ELF-1 (cell line): ENCODE results near the gene KIF1B.
A peak's percentile ranks its signal among the peaks of the same experiment; 100 is the strongest.

Experiments
- DNase-seq: peaks from one replicate; pipeline ENCODE4 v3.0.0-alpha.2; 2016; ENCODE audit warnings: low read depth, low spot score

Gene KIF1B

DNA sequence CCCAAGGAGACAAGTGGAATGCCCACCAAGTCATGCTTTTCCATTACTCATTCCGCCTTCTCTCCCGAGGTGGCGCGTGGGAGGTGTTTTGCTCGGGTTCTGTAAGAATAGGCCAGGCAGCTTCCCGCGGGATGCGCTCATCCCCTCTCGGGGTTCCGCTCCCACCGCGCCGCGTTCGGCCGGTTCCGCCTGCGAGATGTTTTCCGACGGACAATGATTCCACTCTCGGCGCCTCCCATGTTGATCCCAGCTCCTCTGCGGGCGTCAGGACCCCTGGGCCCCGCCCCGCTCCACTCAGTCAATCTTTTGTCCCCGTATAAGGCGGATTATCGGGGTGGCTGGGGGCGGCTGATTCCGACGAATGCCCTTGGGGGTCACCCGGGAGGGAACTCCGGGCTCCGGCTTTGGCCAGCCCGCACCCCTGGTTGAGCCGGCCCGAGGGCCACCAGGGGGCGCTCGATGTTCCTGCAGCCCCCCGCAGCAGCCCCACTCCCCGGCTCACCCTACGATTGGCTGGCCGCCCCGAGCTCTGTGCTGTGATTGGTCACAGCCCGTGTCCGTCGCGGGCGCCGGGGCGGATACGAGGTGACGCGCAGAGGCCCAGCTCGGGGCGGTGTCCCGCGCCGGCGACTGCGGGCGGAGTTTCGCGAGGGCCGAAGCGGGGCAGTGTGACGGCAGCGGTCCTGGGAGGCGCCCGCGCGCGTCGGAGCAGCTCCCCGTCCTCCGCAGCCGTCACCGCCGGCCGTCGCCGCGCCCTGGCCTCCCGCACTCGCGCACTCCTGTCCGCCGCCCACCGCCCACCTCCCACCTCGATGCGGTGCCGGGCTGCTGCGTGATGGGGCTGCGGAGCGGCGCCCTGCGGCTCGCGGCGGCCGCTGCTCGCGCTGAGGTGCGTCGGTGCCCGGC is at the start of gene KIF1B:
Gene KIF1B, plus strand, starts transcription at position 666 of the 906 bp plus-strand sequence. CDS start 21,759 bp downstream, outside the sequence.
- DNase-seq = peak; percentile 99

DNA sequence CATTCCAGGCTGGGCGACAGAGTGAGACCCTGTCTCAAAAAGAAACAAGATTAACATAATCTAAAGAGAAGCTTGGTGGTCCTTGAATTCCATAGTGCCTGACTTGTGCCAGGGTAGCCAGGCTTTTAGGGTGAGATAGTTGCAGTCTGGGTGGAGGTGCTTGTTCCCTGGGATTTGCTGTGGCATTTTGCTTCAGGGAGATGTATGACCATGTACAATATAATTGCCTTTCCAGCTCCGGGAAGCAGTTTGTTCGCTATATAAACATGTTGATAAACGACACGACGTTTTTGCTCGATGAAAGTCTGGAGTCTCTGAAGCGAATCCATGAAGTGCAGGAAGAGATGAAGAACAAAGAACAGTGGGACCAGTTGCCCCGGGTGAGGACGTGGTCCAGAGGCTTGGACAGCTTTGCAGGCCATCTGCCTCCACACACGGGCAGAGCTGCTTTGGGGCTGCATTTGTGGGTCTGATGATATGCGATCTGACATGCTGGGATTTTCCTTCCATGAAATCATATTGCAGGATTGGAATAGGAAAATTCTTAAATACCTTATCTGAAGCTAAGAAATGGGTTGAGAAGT is 49.4 kb upstream of the KIF1B start:
- DNase-seq = no peak

DNA sequence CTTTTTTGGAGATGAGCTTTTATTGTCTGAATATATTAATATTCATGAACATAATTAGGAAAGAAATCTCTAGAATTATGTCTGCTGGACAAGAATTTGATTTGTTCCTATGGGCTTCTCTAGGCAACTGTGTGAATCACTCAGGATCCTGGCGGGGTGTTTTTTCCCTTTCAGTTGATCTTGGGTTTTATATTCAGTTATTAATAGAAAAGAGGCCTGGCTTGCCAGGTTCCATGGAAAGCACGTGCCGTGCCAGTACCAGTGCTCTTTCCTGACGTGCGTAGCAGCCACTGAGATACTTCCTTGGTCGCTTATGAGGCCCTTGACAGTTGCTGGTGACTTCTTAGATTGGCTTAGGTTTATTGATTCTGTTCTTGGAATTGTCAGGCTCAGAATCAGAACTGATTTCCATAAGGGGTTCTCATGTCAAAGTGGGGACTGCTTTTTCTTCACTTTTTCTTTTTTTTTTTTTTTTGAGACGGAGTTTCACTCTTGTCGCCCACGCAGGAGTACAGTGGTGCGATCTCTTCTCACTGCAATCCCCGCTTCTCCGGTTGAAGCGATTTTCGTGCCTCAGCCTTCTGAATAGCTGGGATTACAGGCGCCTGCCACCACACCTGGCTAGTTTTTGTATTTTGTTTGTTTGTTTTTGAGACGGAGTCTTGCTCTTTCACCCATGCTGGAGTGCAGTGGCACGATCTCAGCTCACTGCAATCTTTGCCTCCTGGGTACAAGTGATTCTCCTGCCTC is 48.7 kb upstream of the KIF1B start:
- no peak for DNase-seq

GRCh38 chr1:10168912-10169514 is 41.4 kb upstream of the KIF1B start:
- no peak for DNase-seq

GRCh38 chr1:10170239-10170574 is 40.2 kb upstream of the KIF1B start:
- no peak for DNase-seq

DNA sequence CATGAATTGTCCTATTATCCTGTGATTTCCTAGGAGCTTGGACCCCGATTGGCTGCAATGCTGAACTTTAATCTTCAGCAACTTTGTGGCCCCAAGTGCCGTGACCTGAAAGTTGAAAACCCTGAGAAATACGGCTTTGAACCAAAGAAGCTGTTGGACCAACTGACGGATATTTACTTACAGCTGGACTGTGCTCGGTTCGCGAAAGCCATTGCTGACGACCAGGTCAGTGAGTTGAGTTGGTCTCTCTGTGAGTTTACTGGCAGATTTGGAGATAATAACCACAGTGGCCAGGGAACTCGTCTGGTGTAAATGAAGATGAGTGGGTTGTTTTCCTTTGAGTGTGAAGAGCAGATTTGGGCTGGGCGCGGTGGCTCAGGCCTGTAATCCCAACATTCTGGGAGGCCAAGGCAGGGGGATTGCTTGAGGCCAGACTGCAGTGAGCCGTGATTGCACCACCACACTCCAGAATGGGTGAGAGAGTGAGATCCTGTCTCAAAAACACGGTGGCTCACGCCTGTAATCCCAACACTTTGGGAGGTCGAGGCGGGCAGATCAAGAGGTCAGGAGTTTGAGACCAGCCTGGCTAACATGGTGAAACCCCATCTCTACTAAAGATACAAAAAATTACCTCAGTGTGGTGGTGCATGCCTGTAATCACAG is 39.1 kb upstream of the KIF1B start:
- no peak for DNase-seq

DNA sequence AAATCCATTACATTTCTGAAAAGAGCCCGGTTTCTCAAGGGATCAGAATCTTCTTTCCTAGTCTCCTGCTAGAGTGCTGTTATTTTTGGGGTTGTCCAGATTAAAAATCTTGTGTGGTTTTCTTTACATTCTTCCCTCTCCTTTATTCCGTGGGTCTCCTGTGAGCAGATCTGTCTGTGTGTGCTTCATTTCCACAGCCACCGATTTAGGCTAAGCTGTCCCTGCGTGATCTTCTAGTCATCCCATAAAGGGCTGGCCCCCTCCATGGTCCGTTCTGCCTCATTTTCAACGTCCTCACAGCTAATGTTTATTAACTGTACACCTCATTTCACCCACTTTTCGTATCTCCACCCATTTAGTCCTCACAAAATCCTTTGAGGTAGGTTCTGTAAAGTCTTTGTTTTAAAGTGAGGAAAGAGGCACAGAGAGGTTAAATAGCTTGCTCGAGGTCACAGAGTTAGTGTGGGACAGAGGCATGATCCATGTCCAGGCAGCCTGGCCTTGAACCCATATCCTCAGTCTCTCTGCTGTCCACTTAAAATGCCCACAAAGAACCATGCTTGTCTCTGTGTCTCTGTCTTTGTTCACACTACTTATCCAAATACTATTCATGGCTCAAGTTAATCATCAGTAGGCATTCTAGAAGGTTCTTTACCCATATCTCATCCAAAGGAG is 38.2 kb upstream of the KIF1B start:
- DNase-seq = no peak

GRCh38 chr1:10173582-10173981 is 36.8 kb upstream of the KIF1B start:
- no peak for DNase-seq

DNA sequence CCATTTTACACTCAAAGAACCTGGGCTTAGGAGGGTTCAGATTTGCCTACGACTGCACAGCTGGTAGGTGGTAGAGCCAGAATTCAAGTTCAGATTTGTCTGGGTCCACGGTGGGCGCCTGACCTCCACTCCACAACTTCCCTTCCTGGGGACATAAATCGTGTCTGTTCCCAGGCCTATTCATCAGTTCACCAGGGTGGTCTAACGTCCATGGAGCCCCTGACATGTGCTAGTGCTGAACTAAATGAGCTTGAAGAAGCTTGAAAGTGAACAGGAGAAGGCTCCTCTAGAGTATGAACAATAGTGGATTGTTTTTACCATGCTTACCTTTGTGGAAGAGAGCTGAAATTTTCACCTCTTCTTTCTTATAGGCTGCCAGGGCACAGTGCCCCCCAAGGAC is 32.5 kb upstream of the KIF1B start:
- no peak for DNase-seq

- DNase-seq = peak; percentile 65
Observed at GRCh38 chr1:10178597-10179405, 31.6 kb upstream of the KIF1B start.

GRCh38 chr1:10179406-10180091 is 30.8 kb upstream of the KIF1B start:
- DNase-seq = no peak

DNA sequence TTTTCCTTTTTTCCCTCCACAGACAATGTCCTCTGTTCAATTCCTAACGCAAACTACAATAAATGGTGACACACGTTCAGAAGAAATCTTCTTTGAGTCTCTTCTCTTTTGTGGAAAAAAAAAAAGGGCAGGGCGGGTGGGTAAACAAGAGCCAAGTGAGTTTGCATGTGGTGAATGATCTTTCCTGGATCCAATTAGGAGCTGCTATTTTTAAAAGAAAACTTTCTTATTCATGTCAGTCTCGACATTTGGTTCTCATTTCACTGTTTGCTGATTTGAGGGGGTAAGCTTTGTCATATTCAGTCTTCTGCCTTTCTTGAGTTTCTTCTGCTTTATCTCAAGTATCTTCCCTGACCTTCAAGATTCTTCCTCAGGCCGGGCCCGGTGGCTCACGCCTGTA is 29.2 kb upstream of the KIF1B start:
- no peak for DNase-seq

DNA sequence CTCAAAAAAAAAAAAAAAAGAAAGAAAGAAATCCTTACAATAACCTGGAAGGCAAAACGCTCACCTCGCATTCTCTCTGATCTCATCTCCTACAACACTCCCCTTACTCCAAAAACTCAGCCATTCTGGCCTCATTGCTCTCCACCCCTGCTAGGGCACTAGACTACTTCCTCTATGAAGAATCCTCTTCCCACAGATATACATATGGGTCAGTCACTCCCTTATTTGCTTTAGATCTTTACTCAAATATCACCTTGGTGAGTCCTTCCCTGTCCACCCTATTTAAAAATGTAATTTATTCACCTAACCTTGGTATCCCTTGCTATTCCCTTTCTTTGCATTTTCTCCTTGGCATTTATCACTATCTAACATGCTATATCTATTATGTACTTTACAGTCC is 24.6 kb upstream of the KIF1B start:
- DNase-seq = no peak

- DNase-seq = no peak
Observed at GRCh38 chr1:10186331-10187025, 23.9 kb upstream of the KIF1B start.

DNA sequence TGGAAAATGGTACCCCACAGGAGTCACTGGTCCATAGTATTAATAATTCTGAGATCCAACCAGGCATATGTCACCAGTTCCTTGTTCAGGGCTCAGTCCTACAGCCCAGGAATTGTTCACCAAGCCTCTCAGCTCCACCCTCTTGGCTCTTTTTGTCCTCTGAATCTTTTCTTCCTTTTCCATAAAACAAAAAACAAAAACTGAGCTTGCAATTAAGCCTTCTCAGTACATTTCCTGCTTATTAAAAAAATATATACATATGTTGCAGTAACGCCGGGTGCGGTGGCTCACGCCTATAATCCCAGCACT is 23.4 kb upstream of the KIF1B start:
- no peak for DNase-seq

GRCh38 chr1:10188133-10188650 is 22.2 kb upstream of the KIF1B start:
- DNase-seq = no peak

GRCh38 chr1:10189659-10190058 is 20.7 kb upstream of the KIF1B start:
- DNase-seq = no peak

DNA sequence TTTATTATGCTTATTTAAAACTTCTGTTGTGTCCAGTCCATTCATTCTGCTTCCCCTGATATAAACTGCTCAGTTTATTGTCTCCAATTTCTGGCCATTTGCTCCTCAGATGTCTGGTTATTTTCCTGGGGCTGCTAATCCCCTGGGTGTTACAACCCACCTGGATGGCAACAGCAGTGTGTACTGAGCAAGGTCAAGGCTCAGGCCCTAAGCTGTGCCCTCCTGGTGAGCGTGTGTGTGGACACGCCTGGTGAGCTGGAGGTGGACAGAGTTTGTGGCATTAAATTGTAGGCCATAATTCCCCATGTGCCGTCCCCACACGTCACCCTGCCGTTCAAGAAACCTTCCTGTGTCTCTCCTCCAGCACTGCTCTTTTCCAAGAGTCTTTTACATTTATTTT is 18.1 kb upstream of the KIF1B start:
- no peak for DNase-seq

DNA sequence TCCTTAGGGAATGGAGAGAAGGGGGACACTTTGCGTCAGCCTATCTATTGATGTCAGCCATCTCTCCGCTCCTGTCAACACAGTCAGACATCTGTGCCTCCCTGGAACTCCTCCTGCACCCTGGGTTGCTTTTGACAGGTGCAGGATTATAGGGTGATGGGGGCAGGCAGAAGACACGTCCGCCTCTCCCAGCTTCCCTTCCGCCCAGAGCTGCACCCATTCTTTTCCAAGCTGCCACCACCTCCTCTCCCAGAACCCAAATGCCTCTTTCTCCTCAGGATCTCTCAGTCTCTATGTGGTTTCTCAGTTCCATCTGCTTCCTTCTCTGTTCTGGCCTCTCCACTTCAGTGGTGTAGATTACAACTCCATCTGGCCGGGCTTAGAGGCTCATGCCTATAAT is 17.1 kb upstream of the KIF1B start:
- no peak for DNase-seq
